ENCODE data around the gene ITGB5. TPM values are rescaled to one million over a fixed set of nuclear protein-coding genes. Genes with fewer than 3 reads are reported as not detected.
"Not testable (repeated sequence)": the region's sequence is repeated elsewhere in the genome, so short reads cannot be mapped to it uniquely, and the experiment has no call there.

ITGB5 gene
- total and polyA plus RNA-seq, 5 experiments from 2014 or later: 0.27 to 2.8 (median 0.94) TPM; not detected in 1

- H3K9me3 Mint-ChIP-seq, H3K4me1 Mint-ChIP-seq, H3K4me3 Mint-ChIP-seq, DNase-seq, ATAC-seq, POLR2A ChIA-PET, H3K36me3 Mint-ChIP-seq, H3K27ac Mint-ChIP-seq: not testable (repeated sequence)
- peaks cover 1 to 19% (median 5%) of the 10 kb centered on the region in 5 donors for H3K27me3 Mint-ChIP-seq
These were observed 59.5 kb downstream of the ITGB5 start for GRCh38 chr3:124827476-124828206.

GRCh38 chr3:124826703-124827102 lies 60.5 kb downstream of the ITGB5 start:
- H3K27me3 Mint-ChIP-seq: peaks cover 5 to 27% (median 9%) of the 10 kb centered on the region in 5 donors
- H3K9me3 Mint-ChIP-seq: no peaks in the 10 kb centered on the region
- DNase-seq (no peak), ATAC-seq (no peak)
- no peak overlapping the region for H3K4me3 Mint-ChIP-seq
- H3K36me3 Mint-ChIP-seq: peaks cover 0 to 4% (median 4%) of the 10 kb centered on the region in 3 donors
- H3K4me1 Mint-ChIP-seq: no peaks in the 10 kb centered on the region
- no peak overlapping the region for H3K27ac Mint-ChIP-seq
- POLR2A ChIA-PET: no interaction called here

- Mint-ChIP-seq H3K27me3 (peaks cover 12 to 33% (median 17%) of the 10 kb centered on the region in 5 donors), H3K36me3 (peaks cover 0 to 4% (median 0%) of the 10 kb centered on the region in 3 donors), H3K4me3 (no peak overlapping the region), H3K27ac (no peak overlapping the region), H3K9me3 (no peaks in the 10 kb centered on the region), H3K4me1 (no peaks in the 10 kb centered on the region)
- POLR2A ChIA-PET: no interaction called here
- ATAC-seq (no peak), DNase-seq (no peak)
These were observed 62.8 kb downstream of the ITGB5 start for GRCh38 chr3:124824286-124824915.

- POLR2A ChIA-PET: no interaction called here
- ATAC-seq: no peak
These were observed 63.5 kb downstream of the ITGB5 start for GRCh38 chr3:124823648-124824047.

GRCh38 chr3:124823206-124823605 lies 64.0 kb downstream of the ITGB5 start:
- peaks cover 17 to 43% (median 23%) of the 10 kb centered on the region in 5 donors for H3K27me3 Mint-ChIP-seq

More at GRCh38 chr3:124823648-124824047, 63.5 kb downstream of the ITGB5 start:
- Mint-ChIP-seq H3K4me1 (no peaks in the 10 kb centered on the region), H3K36me3 (peaks cover 0 to 4% (median 0%) of the 10 kb centered on the region in 3 donors), H3K27me3 (peaks cover 15 to 39% (median 22%) of the 10 kb centered on the region in 5 donors), H3K9me3 (no peaks in the 10 kb centered on the region), H3K4me3 (no peak overlapping the region), H3K27ac (no peak overlapping the region)
- no peak for DNase-seq

GRCh38 chr3:124821356-124821755 lies 65.8 kb downstream of the ITGB5 start:
- Mint-ChIP-seq H3K27me3 (peaks cover 17 to 44% (median 24%) of the 10 kb centered on the region in 5 donors), H3K9me3 (no peaks in the 10 kb centered on the region), H3K36me3 (peaks cover 0 to 4% (median 0%) of the 10 kb centered on the region in 3 donors), H3K27ac (no peak overlapping the region), H3K4me1 (no peaks in the 10 kb centered on the region), H3K4me3 (no peak overlapping the region)
- no peak for DNase-seq
- POLR2A ChIA-PET: interaction anchor here (0.6 kb wide), 1 partner anchor 641 kb away, joined by 5 read pairs; no protein-coding TSS in a partner anchor
- ATAC-seq: no peak

More at GRCh38 chr3:124823206-124823605, 64.0 kb downstream of the ITGB5 start:
- H3K36me3 Mint-ChIP-seq: peaks cover 0 to 4% (median 0%) of the 10 kb centered on the region in 3 donors
- DNase-seq: no peak
- no peaks in the 10 kb centered on the region for H3K4me1 Mint-ChIP-seq
- H3K4me3 Mint-ChIP-seq: no peak overlapping the region
- H3K27ac Mint-ChIP-seq: no peak overlapping the region
- H3K9me3 Mint-ChIP-seq: no peaks in the 10 kb centered on the region
- ATAC-seq: no peak
- POLR2A ChIA-PET: no interaction called here

GRCh38 chr3:124818398-124819091 lies 68.6 kb downstream of the ITGB5 start:
- Mint-ChIP-seq H3K36me3 (peaks cover 0 to 4% (median 0%) of the 10 kb centered on the region in 3 donors), H3K4me1 (no peaks in the 10 kb centered on the region), H3K27ac (no peak overlapping the region), H3K9me3 (no peaks in the 10 kb centered on the region), H3K27me3 (peaks cover 15 to 52% (median 23%) of the 10 kb centered on the region in 5 donors), H3K4me3 (no peak overlapping the region)
- DNase-seq (no peak), ATAC-seq (no peak)
- POLR2A ChIA-PET: no interaction called here

GRCh38 chr3:124817079-124817478 lies 70.1 kb downstream of the ITGB5 start:
- no peak overlapping the region for H3K4me3 Mint-ChIP-seq
- H3K9me3 Mint-ChIP-seq: no peaks in the 10 kb centered on the region
- H3K27ac Mint-ChIP-seq: no peak overlapping the region
- no peak for DNase-seq
- no peaks in the 10 kb centered on the region for H3K4me1 Mint-ChIP-seq
- POLR2A ChIA-PET: no interaction called here
- H3K36me3 Mint-ChIP-seq: peaks cover 0 to 3% (median 0%) of the 10 kb centered on the region in 3 donors
- ATAC-seq: no peak
- H3K27me3 Mint-ChIP-seq: peaks cover 15 to 47% (median 26%) of the 10 kb centered on the region in 5 donors

GRCh38 chr3:124816206-124816605 lies 71.0 kb downstream of the ITGB5 start:
- Mint-ChIP-seq H3K4me3 (no peak overlapping the region), H3K27ac (no peak overlapping the region), H3K27me3 (peaks cover 12 to 38% (median 18%) of the 10 kb centered on the region in 5 donors), H3K4me1 (no peaks in the 10 kb centered on the region), H3K9me3 (no peaks in the 10 kb centered on the region), H3K36me3 (no peaks in the 10 kb centered on the region)
- POLR2A ChIA-PET: no interaction called here
- no peak for DNase-seq
- ATAC-seq: no peak

GRCh38 chr3:124815781-124816180 lies 71.4 kb downstream of the ITGB5 start:
- Mint-ChIP-seq H3K36me3 (no peaks in the 10 kb centered on the region), H3K4me1 (no peaks in the 10 kb centered on the region), H3K27ac (no peak overlapping the region), H3K4me3 (no peak overlapping the region), H3K27me3 (peaks cover 10 to 34% (median 15%) of the 10 kb centered on the region in 5 donors), H3K9me3 (no peaks in the 10 kb centered on the region)
- ATAC-seq: no peak
- POLR2A ChIA-PET: no interaction called here
- no peak for DNase-seq

GRCh38 chr3:124814620-124815421 lies 72.3 kb downstream of the ITGB5 start:
- DNase-seq (no peak), ATAC-seq (no peak)
- Mint-ChIP-seq H3K4me3 (no peak overlapping the region), H3K27me3 (peaks cover 6 to 25% (median 14%) of the 10 kb centered on the region in 5 donors), H3K36me3 (no peaks in the 10 kb centered on the region), H3K27ac (peak overlapping the region in 1 of 10 donors; percentile 50), H3K9me3 (no peaks in the 10 kb centered on the region), H3K4me1 (no peaks in the 10 kb centered on the region)
- POLR2A ChIA-PET: no interaction called here

- DNase-seq (no peak), ATAC-seq (no peak)
- Mint-ChIP-seq H3K27ac (no peak overlapping the region), H3K4me1 (no peaks in the 10 kb centered on the region), H3K27me3 (peaks cover under 1 to 12% (median 4%) of the 10 kb centered on the region in 5 donors), H3K9me3 (no peaks in the 10 kb centered on the region), H3K4me3 (no peak overlapping the region), H3K36me3 (no peaks in the 10 kb centered on the region)
- POLR2A ChIA-PET: no interaction called here
These were observed 73.6 kb downstream of the ITGB5 start for GRCh38 chr3:124813541-124813940.

Data from naive thymus-derived CD8-positive, alpha-beta T cell (primary cell).